Panc1 (cell line): ENCODE measurements around the gene OSBPL5. TPM values are rescaled to one million over a fixed set of nuclear protein-coding genes. Genes with fewer than 3 reads are reported as not detected.

Source experiments
- ATAC-seq: fragments of 200-7000 bp; cut with Tn5 transposase; 2 replicates; pipeline ENCODE4 v1.9.1; 2020; ENCODE audit warnings: mild to moderate bottlenecking, moderate library complexity
- BruUV-seq: library from RNA; stranded (reverse); fragments of 400-500 nt; replicated peaks from 2 replicates; lab custom pipeline; 2021; lab: Mats Ljungman, UMichigan
- CTCF ChIA-PET: fragments of 300-600 bp; sonication (Branson Sonifier 250); formaldehyde crosslinking; loops from one replicate; lab custom pipeline; 2022; ENCODE audit warnings: antibody characterized with exemption; lab: Charles Lee
- POLR2A ChIA-PET: fragments of 300-600 bp; sonication (Branson Sonifier 250); formaldehyde crosslinking; loops from one replicate; lab custom pipeline; 2022; ENCODE audit warnings: antibody characterized with exemption; lab: Charles Lee
- DNase-seq: peaks from one replicate; pipeline ENCODE4 v3.0.0-alpha.2; 2010; ENCODE audit warnings: low read depth, low spot score
- H3K27ac ChIP-seq: 2 replicates; pipeline ENCODE4 v1.5.1; 2011; ENCODE audit warnings: mild to moderate bottlenecking, low read length, inconsistent platforms
- H3K27me3 ChIP-seq: fragments of 200-500 bp; sonication (Bioruptor generic); 2 replicates; pipeline ENCODE4 v1.6.0; 2014; ENCODE audit warnings: low read length, inconsistent platforms; ENCODE audit not compliant: control insufficient read depth, insufficient read depth
- H3K36me3 ChIP-seq: fragments of 200-500 bp; sonication (Bioruptor generic); 2 replicates; pipeline ENCODE4 v1.5.1; 2014; ENCODE audit warnings: inconsistent platforms, mild to moderate bottlenecking, low read length, moderate library complexity; ENCODE audit not compliant: control insufficient read depth, insufficient read depth
- H3K4me1 ChIP-seq: 2 replicates; pipeline ENCODE4 v1.5.1; 2011; ENCODE audit warnings: inconsistent platforms, mild to moderate bottlenecking, low read length, moderate library complexity; ENCODE audit not compliant: control insufficient read depth, insufficient read depth
- H3K4me3 ChIP-seq, 2 experiments: 2 replicates each; pipeline ENCODE4 v1.5.1; 2011 to 2012; ENCODE audit warnings: low read depth in 2 of 2, low read length in 2 of 2, mild to moderate bottlenecking in 2 of 2, inconsistent platforms in 1 of 2, moderate library complexity in 1 of 2
- H3K9me3 ChIP-seq: fragments of 200-500 bp; sonication (Bioruptor generic); 2 replicates; pipeline ENCODE4 v1.5.1; 2014; ENCODE audit warnings: low read depth, mild to moderate bottlenecking, inconsistent platforms, low read length, moderate library complexity; ENCODE audit not compliant: control insufficient read depth, insufficient read depth
- POLR2AphosphoS5 ChIP-seq: IDR thresholded peaks from 2 replicates; pipeline ENCODE4 v1.6.1; 2012; ENCODE audit warnings: mild to moderate bottlenecking, low read depth, low read length, moderate library complexity
- SIN3A ChIP-seq: IDR thresholded peaks from 2 replicates; pipeline ENCODE4 v1.6.1; 2012; ENCODE audit warnings: low read depth, mild to moderate bottlenecking, low read length, moderate library complexity, borderline replicate concordance; ENCODE audit not compliant: insufficient read depth
- TCF7L2 ChIP-seq: IDR thresholded peaks from 2 replicates; pipeline ENCODE4 v1.6.1; 2011; ENCODE audit warnings: mild to moderate bottlenecking, low read depth, low read length, inconsistent platforms
- in situ Hi-C: cut with HindIII; loops from 2 replicates; pipeline ENCODE4 v1.10.0; 2016; ENCODE audit warnings: low sequenced_read_pairs, low pct_unique_long_range_greater_than_20kb
- intact Hi-C: fragments of 100-400 bp; cut with micrococcal nuclease; formaldehyde crosslinking; loops from one replicate; pipeline ENCODE4 v1.10.0; 2022; ENCODE audit not compliant: unreplicated experiment
- total RNA-seq: library from RNA; stranded (reverse); gene quantifications from one replicate; pipeline ENCODE4 v1.2.1, GENCODE V29; 2021; ENCODE audit not compliant: unreplicated experiment
- TF ChIP-seq, protein P1 (sequence below): fragments of 450-650 bp; IDR thresholded peaks from 2 replicates; pipeline ENCODE4 v1.5.1; 2017; ENCODE audit warnings: mild to moderate bottlenecking
- TF ChIP-seq, protein P2 (sequence below), 2 experiments: IDR thresholded peaks; 2 replicates each; pipeline ENCODE4 v1.6.1; 2011 to 2012; ENCODE audit warnings: low read depth in 2 of 2, control low read depth in 1 of 2, low read length in 1 of 2, mild to moderate bottlenecking in 1 of 2, moderate library complexity in 1 of 2; ENCODE audit not compliant: insufficient read depth in 1 of 2

OSBPL5 gene
- total RNA-seq, 1 experiment from 2014 or later, result 20.2 TPM

DNA sequence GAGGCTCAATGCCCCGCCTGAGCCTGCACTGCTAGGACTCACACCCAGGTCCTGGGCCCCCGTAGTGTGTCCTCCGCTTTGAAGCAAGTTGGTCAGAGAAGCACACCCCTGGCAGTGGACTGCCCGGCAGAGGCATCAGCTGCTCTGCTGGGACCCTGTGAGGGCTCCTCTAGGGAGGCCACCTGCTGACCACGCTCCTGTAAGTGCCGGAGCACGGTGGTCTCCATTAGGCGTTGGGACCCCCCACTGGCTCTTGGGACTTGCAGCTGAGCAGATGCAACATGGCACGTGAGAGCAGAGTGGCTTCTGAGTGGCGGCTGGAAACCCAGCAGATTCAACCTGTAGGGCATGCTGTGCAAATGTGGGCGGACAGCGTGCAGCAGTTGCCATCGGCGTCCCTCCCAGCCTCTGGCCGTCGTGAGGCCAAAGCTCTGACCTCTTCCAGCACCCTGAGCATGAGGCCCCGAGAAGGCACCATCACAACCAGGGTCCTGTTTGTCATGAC lies 36.6 kb upstream of the OSBPL5 start:
- in situ Hi-C loops, result no loop called here

DNA sequence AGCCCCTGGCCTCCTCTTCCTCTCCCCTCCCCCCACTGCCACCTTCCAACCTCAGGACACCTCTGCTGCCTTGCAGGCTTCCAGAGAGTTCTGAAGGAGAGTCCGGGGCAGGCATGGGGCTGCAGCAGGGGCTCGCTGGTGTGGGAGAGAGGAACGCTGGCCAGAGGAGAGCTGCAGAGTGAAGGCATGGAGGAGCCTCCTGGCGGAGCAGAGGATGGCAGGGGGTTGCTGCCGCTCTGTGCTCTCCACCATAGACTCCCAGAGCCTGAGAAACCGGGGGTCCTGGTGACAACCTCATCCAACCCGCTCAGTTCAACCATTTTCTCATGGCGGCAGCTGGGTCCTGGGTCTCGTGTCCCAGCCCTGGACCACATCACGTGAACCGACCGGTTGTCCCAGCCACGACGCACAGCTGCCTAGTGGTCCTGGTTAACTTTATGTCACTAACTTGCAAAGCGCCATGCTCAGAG lies 36.0 kb upstream of the OSBPL5 start:
- CTCF ChIA-PET, result no interaction called here
- POLR2A ChIA-PET, result no interaction called here
- Histone ChIP-seq H3K4me3 (no peak overlapping the region), H3K4me1 (peaks cover 5% of the 10 kb centered on the region; the same call in 1 of the 2 replicates), H3K9me3 (no peaks in the 10 kb centered on the region), H3K27ac (no peak overlapping the region), H3K27me3 (peaks cover 15% of the 10 kb centered on the region), H3K36me3 (no peaks in the 10 kb centered on the region)
- TF ChIP-seq, protein P1, sequence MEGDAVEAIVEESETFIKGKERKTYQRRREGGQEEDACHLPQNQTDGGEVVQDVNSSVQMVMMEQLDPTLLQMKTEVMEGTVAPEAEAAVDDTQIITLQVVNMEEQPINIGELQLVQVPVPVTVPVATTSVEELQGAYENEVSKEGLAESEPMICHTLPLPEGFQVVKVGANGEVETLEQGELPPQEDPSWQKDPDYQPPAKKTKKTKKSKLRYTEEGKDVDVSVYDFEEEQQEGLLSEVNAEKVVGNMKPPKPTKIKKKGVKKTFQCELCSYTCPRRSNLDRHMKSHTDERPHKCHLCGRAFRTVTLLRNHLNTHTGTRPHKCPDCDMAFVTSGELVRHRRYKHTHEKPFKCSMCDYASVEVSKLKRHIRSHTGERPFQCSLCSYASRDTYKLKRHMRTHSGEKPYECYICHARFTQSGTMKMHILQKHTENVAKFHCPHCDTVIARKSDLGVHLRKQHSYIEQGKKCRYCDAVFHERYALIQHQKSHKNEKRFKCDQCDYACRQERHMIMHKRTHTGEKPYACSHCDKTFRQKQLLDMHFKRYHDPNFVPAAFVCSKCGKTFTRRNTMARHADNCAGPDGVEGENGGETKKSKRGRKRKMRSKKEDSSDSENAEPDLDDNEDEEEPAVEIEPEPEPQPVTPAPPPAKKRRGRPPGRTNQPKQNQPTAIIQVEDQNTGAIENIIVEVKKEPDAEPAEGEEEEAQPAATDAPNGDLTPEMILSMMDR, result no peak
- in situ Hi-C loops (no loop called here), intact Hi-C loops (no loop called here)
- no TSS peak for BruUV-seq
- DNase-seq (no peak), ATAC-seq (no peak)

More for the DNA sequence above, 36.6 kb upstream of the OSBPL5 start:
- TF ChIP-seq TCF7L2 (no peak), SIN3A (no peak), POLR2AphosphoS5 (no peak)
- TF ChIP-seq, protein P2, sequence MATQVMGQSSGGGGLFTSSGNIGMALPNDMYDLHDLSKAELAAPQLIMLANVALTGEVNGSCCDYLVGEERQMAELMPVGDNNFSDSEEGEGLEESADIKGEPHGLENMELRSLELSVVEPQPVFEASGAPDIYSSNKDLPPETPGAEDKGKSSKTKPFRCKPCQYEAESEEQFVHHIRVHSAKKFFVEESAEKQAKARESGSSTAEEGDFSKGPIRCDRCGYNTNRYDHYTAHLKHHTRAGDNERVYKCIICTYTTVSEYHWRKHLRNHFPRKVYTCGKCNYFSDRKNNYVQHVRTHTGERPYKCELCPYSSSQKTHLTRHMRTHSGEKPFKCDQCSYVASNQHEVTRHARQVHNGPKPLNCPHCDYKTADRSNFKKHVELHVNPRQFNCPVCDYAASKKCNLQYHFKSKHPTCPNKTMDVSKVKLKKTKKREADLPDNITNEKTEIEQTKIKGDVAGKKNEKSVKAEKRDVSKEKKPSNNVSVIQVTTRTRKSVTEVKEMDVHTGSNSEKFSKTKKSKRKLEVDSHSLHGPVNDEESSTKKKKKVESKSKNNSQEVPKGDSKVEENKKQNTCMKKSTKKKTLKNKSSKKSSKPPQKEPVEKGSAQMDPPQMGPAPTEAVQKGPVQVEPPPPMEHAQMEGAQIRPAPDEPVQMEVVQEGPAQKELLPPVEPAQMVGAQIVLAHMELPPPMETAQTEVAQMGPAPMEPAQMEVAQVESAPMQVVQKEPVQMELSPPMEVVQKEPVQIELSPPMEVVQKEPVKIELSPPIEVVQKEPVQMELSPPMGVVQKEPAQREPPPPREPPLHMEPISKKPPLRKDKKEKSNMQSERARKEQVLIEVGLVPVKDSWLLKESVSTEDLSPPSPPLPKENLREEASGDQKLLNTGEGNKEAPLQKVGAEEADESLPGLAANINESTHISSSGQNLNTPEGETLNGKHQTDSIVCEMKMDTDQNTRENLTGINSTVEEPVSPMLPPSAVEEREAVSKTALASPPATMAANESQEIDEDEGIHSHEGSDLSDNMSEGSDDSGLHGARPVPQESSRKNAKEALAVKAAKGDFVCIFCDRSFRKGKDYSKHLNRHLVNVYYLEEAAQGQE (IDR thresholded peaks at IDR 0.05; ENCODE audit: insufficient read depth in 1 of 2, low read depth in 2 of 2, low read length in 1 of 2), result no peak
- TF ChIP-seq, protein P1, result no peak
- no TSS peak for BruUV-seq
- Histone ChIP-seq H3K27ac (no peak overlapping the region), H3K9me3 (no peaks in the 10 kb centered on the region), H3K36me3 (no peaks in the 10 kb centered on the region), H3K4me1 (peaks cover 5% of the 10 kb centered on the region; the same call in 1 of the 2 replicates), H3K4me3 (no peak overlapping the region), H3K27me3 (peaks cover 15% of the 10 kb centered on the region)
- ATAC-seq (no peak), DNase-seq (no peak)
- CTCF ChIA-PET, result no interaction called here
- intact Hi-C loops, result no loop called here
- POLR2A ChIA-PET, result no interaction called here
